ENCODE data around the gene SLC26A1.

The SLC26A1 gene

GRCh38 chr4:1030031-1030430, 36.8 kb upstream of the SLC26A1 start:
- H3K27ac ChIP-seq = no peak overlapping the region
- no peak for DNase-seq (ENCODE audit: low read depth, low spot score)

- no peak overlapping the region for H3K27ac ChIP-seq
- no peak for DNase-seq (ENCODE audit: low read depth, low spot score)
Measured at GRCh38 chr4:1029529-1029928, 36.3 kb upstream of the SLC26A1 start.

GRCh38 chr4:1028574-1029220, 35.5 kb upstream of the SLC26A1 start:
- H3K27ac ChIP-seq = no peak overlapping the region
- DNase-seq (ENCODE audit: low read depth, low spot score) = no peak

- no peak for DNase-seq (ENCODE audit: low read depth, low spot score)
- H3K27ac ChIP-seq = no peak overlapping the region
Measured at GRCh38 chr4:1027915-1028238, 34.7 kb upstream of the SLC26A1 start.

GRCh38 chr4:1027219-1027914, 34.2 kb upstream of the SLC26A1 start:
- no peak overlapping the region for H3K27ac ChIP-seq
- no peak for DNase-seq (ENCODE audit: low read depth, low spot score)

GRCh38 chr4:1026115-1026514, 32.9 kb upstream of the SLC26A1 start:
- no peak overlapping the region for H3K27ac ChIP-seq
- no peak for DNase-seq (ENCODE audit: low read depth, low spot score)

- no peak for DNase-seq (ENCODE audit: low read depth, low spot score)
Measured at GRCh38 chr4:1024882-1025545, 31.8 kb upstream of the SLC26A1 start.

GRCh38 chr4:1023895-1024740, 30.9 kb upstream of the SLC26A1 start:
- no peak for DNase-seq (ENCODE audit: low read depth, low spot score)
- no peak overlapping the region for H3K27ac ChIP-seq

More at GRCh38 chr4:1024882-1025545, 31.8 kb upstream of the SLC26A1 start:
- H3K27ac ChIP-seq = no peak overlapping the region

GRCh38 chr4:1023075-1023640, 30.0 kb upstream of the SLC26A1 start:
- no peak for DNase-seq (ENCODE audit: low read depth, low spot score)
- H3K27ac ChIP-seq = no peak overlapping the region

- H3K27ac ChIP-seq = no peak overlapping the region
- no peak for DNase-seq (ENCODE audit: low read depth, low spot score)
Measured at GRCh38 chr4:1022739-1023066, 29.5 kb upstream of the SLC26A1 start.

- H3K27ac ChIP-seq = no peak overlapping the region
- DNase-seq (ENCODE audit: low read depth, low spot score) = no peak
Measured at GRCh38 chr4:1022051-1022738, 29.0 kb upstream of the SLC26A1 start.

GRCh38 chr4:1021386-1022050, 28.3 kb upstream of the SLC26A1 start:
- DNase-seq (ENCODE audit: low read depth, low spot score) = no peak
- H3K27ac ChIP-seq = no peak overlapping the region

- no peak overlapping the region for H3K27ac ChIP-seq
- no peak for DNase-seq (ENCODE audit: low read depth, low spot score)
Measured at GRCh38 chr4:1019729-1020470, 26.7 kb upstream of the SLC26A1 start.

GRCh38 chr4:1019320-1019719, 26.1 kb upstream of the SLC26A1 start:
- no peak overlapping the region for H3K27ac ChIP-seq
- no peak for DNase-seq (ENCODE audit: low read depth, low spot score)

GRCh38 chr4:1018147-1019020, 25.2 kb upstream of the SLC26A1 start:
- DNase-seq (ENCODE audit: low read depth, low spot score) = no peak
- H3K27ac ChIP-seq = no peak overlapping the region

GRCh38 chr4:1017706-1018105, 24.5 kb upstream of the SLC26A1 start:
- DNase-seq (ENCODE audit: low read depth, low spot score) = no peak
- no peak overlapping the region for H3K27ac ChIP-seq

- DNase-seq (ENCODE audit: low read depth, low spot score) = no peak
- H3K27ac ChIP-seq = no peak overlapping the region
Measured at GRCh38 chr4:1017211-1017610, 24.0 kb upstream of the SLC26A1 start.

- H3K27ac ChIP-seq = no peak overlapping the region
- DNase-seq (ENCODE audit: low read depth, low spot score) = no peak
Measured at GRCh38 chr4:1015746-1016145, 22.5 kb upstream of the SLC26A1 start.
